Ovary (tissue), 3 donors: ENCODE data around the gene ALG8.
"Not testable (repeated sequence)": the region's sequence is repeated elsewhere in the genome, so short reads cannot be mapped to it uniquely, and the experiment has no call there.

Experiments
- POLR2A ChIP-seq: fragments of 450-650 bp; IDR thresholded peaks from one replicate; pipeline ENCODE4 v1.6.1; 2017; ENCODE audit warnings: antibody characterized with exemption, mild to moderate bottlenecking, moderate library complexity
- TF ChIP-seq, protein P1 (sequence below), 3 donors: fragments of 450-650 bp in 2 of 3; fragments of 200-600 bp in 1 of 3; IDR thresholded peaks; one replicate each; pipeline versions ENCODE4 v1.5.1 to v1.8.0; 2016 to 2022; ENCODE audit warnings: antibody characterized with exemption in 3 of 3, mild to moderate bottlenecking in 1 of 3
- donor health status: DM: no; HTN: no; CAD: no.

DNA sequence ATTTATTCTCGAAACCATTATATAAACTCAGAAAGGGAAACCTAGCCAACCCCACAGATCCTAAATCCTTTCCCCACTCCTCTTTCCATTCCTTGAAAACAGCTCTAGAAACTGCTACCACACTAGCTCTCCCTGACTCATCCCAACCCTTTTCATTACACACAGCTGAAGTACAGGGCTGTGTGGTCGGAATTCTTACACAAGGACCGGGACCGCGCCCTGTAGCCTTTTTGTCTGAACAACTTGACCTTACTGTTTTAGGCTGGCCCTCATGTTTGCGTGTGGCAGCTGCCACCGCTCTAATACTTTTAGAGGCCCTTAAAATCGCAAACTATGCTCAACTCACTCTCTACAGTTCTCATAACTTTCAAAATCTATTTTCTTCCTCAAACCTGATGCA, 54.9 kb downstream of the ALG8 start:
- TF ChIP-seq, protein P1, sequence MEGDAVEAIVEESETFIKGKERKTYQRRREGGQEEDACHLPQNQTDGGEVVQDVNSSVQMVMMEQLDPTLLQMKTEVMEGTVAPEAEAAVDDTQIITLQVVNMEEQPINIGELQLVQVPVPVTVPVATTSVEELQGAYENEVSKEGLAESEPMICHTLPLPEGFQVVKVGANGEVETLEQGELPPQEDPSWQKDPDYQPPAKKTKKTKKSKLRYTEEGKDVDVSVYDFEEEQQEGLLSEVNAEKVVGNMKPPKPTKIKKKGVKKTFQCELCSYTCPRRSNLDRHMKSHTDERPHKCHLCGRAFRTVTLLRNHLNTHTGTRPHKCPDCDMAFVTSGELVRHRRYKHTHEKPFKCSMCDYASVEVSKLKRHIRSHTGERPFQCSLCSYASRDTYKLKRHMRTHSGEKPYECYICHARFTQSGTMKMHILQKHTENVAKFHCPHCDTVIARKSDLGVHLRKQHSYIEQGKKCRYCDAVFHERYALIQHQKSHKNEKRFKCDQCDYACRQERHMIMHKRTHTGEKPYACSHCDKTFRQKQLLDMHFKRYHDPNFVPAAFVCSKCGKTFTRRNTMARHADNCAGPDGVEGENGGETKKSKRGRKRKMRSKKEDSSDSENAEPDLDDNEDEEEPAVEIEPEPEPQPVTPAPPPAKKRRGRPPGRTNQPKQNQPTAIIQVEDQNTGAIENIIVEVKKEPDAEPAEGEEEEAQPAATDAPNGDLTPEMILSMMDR (IDR thresholded peaks at IDR 0.05), result not testable (repeated sequence)
- not testable (repeated sequence) for TF ChIP-seq POLR2A
